GM21529 (cell line): ENCODE results near the gene LPCAT2.

Experiments used
- ATAC-seq: cut with Tn5 transposase; IDR thresholded peaks from one replicate; pipeline ENCODE4 v1.9.1; 2021; ENCODE audit not compliant: unreplicated experiment

The LPCAT2 gene

GRCh38 chr16:55501549-55502322, 7.1 kb upstream of the LPCAT2 start:
- no peak for ATAC-seq

GRCh38 chr16:55502801-55503366, 6.0 kb upstream of the LPCAT2 start:
- ATAC-seq: no peak

- no peak for ATAC-seq
These were observed 4.9 kb upstream of the LPCAT2 start for GRCh38 chr16:55503726-55504550.

GRCh38 chr16:55505333-55506015, 3.4 kb upstream of the LPCAT2 start:
- ATAC-seq: no peak

GRCh38 chr16:55506083-55506482, 2.8 kb upstream of the LPCAT2 start:
- ATAC-seq: no peak

GRCh38 chr16:55506708-55507107, 2.2 kb upstream of the LPCAT2 start:
- ATAC-seq: no peak

GRCh38 chr16:55508271-55508921, 476 bp upstream of the LPCAT2 start:
- no peak for ATAC-seq

- ATAC-seq: no peak
These were observed 1.4 kb downstream of the LPCAT2 start for GRCh38 chr16:55510185-55510805.

- ATAC-seq: no peak
These were observed 4.1 kb downstream of the LPCAT2 start for GRCh38 chr16:55512941-55513340.

GRCh38 chr16:55513616-55514015, 4.7 kb downstream of the LPCAT2 start:
- ATAC-seq: no peak

- ATAC-seq: no peak
These were observed 6.2 kb downstream of the LPCAT2 start for GRCh38 chr16:55515111-55515510.

- ATAC-seq: no peak
These were observed 12.9 kb downstream of the LPCAT2 start for GRCh38 chr16:55521792-55522191.

GRCh38 chr16:55526441-55526840, 17.6 kb downstream of the LPCAT2 start:
- no peak for ATAC-seq

GRCh38 chr16:55527885-55528284, 19.0 kb downstream of the LPCAT2 start:
- no peak for ATAC-seq

GRCh38 chr16:55529018-55529417, 20.1 kb downstream of the LPCAT2 start:
- ATAC-seq: no peak

- ATAC-seq: no peak
These were observed 21.5 kb downstream of the LPCAT2 start for GRCh38 chr16:55530316-55530856.

GRCh38 chr16:55532227-55532626, 23.4 kb downstream of the LPCAT2 start:
- ATAC-seq: no peak

- ATAC-seq: no peak
These were observed 25.9 kb downstream of the LPCAT2 start for GRCh38 chr16:55534756-55535155.

GRCh38 chr16:55539049-55539448, 30.2 kb downstream of the LPCAT2 start:
- no peak for ATAC-seq

- ATAC-seq: no peak
These were observed 30.6 kb downstream of the LPCAT2 start for GRCh38 chr16:55539488-55539887.
